ENCODE measurements around the gene OSBPL3.
"Not testable (repeated sequence)": the region's sequence is repeated elsewhere in the genome, so short reads cannot be mapped to it uniquely, and the experiment has no call there.

Gene OSBPL3

GRCh38 chr7:24916463-24917040 lies 63.4 kb downstream of the OSBPL3 start:
- no peak for DNase-seq

DNA sequence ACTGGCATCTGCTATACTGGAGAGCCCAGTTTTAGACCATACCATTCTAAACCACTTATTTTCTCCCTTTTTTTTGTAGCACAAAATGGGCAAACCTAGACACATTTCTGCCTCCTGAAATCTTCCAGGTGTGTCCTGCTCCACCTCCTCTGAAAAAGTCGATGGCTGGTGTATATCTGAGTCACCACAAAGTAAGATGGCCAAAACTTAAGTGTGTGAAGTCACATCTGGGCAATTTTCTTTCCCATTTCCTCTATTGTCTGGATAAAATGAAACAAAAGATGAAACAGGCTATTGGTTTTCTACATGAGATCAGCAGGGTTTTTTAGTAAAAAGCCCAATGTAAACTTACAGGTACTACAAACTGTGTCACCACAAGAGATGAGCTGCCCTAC lies 65.5 kb downstream of the OSBPL3 start:
- DNase-seq: no peak

DNA sequence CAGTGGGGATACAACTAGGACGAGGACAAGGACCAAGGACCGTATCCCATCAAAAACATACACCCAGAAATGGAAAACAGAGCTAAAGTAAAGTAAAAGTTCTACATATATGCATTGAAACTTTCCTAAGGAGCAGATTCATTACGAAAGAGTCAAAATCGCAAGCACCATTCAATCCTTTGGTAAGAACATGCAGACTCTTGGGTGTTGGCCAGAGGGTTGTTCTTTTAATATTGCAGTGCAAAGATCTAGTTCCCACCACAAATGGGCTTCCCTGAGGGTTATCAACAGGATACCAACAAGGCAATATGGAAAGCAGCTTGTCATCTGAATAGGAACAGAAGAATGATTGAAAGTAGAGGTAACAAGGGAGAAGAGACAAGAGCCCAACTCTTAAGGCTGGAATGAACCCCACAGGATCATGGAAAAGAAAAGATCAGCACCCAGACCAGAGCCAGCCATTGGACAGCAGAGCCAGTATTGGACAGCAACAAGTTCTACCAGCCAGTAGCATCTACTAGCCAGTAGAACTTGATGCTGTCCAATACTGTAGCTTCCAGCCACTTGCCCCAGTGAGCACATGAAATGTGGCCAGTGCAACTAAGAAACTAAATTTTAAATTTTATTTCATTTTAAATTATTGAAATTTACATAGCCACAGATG lies 66.0 kb downstream of the OSBPL3 start:
- DNase-seq: no peak

DNA sequence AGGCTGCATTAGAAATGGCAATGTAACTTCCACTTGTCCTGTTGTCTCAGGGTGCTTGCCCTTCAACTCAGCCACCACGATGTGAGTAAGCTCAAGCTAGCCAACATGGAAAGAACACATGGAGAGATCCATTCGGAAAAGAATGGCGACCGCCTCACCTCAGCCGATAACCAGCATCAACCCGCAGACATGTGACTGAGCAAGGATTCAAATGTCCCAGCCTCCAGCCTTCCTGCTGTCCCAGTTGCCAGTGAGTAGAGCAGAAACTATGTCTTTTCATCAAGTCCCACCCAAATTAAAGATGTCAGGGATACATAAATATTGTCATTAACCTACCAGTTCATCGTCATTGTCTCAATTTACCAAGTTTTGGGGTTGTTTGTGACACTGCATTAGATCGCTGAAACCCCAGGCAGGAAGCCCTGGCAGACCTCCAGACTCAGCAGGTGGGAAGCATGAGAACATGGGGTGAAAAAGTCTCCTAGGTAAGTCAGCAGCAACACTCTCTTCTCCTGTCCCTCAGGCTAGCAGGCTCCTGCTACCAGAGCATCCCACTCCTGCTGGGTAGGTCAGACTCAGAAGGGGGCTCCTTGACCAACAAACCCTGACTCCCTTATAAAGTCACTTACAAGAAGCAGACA lies 67.0 kb downstream of the OSBPL3 start:
- no peak for DNase-seq

DNA sequence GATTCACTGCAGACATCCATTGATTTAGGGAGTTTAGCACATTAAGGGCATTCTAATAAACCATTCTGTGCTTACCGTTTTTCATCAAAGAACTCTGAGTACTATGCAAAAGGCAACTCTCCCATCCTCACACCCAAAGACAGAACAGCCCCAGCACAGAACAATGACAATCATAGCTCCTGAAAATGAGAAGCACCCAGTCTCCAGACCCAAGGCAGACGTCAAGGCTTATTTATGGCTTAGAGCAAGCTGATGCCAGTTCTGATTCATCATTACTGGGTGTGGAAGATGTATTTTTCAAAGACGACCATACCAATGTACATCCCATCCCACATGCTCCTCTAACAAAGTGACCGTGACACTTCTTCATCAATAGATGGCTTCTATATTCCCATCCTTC lies 67.6 kb downstream of the OSBPL3 start:
- DNase-seq: no peak

DNA sequence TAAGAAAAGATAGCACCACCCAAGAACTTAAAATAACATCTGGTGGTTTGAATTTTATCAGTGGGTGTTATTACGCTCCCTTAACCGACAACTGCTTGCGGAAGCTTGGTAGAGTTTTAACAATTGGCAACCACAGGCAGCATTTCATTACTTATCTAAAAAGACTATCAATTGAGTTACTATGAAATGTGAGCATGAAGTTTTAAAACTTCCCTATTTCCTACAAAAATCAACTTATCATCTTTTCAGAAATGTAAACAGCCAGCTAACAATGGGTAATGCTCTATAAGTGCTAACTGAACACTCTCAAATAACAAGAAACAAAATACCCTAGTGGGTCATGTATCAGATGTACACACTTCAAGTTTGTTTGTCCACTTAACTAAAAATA lies 68.8 kb downstream of the OSBPL3 start:
- DNase-seq: no peak

GRCh38 chr7:24910551-24911212 lies 69.3 kb downstream of the OSBPL3 start:
- no peak for DNase-seq

DNA sequence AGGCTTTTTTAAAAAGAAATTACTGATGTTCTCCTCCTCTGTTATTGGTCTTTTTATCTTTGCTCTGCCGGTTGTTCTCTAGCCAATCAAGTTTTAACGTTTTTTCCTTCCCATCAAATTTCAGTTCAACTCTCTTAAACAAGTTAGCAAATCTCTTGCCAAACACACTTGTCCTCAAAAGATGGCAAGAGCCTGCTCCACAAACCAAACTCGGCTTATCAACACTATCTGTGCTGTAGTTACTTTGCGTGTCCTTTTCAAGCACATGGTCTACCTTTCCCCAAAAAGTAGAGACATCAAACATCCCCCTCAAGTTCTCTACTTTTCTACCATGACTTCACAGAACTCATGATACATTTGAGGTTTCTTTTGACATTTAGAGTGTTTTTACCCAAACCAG lies 71.3 kb downstream of the OSBPL3 start:
- DNase-seq: no peak

DNA sequence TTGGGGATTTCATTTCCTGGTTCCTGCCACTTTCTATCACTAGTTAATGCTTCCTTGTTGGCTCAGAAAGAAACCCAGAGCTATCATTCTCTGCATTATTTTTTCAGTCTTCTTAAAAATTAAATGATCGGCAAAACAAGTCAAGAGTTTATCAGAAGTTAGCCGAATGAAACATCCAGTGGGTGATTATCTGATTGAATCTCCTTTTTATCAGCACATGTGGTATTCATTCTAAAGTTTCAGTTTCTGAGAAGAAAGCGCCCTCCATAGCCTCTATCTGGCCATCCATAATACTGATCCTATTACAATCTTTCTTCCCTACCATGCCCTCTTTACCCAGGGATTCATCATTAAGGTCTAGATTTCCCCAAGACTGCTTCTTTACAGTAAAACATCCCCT lies 71.8 kb downstream of the OSBPL3 start:
- no peak for DNase-seq

DNA sequence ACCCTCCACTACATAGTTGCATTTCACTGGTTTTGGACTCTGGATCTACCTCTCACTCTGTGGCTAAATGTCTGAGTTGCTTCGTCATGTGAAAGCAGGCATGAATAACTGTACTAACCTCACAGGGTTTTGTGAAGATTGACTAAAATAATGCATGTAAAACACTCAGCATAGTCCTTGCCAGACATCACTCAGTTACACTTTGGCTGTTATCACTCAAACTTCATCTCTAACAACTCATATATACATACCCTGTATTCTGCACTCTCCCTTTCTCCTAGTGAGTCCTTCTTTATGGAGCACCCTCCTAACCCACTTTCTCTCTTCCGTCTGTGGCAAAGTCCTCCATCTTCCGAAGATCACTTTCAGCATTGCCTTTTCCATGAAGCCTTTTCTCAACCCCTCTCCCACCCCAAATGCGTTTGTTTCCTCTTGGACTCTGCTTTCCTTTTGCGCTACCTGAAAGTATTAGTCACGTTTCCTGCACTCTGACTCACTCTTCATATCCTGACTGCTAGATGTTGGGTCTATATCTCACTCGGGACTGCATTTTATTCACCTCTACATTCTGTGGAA lies 72.6 kb downstream of the OSBPL3 start:
- no peak for DNase-seq

DNA sequence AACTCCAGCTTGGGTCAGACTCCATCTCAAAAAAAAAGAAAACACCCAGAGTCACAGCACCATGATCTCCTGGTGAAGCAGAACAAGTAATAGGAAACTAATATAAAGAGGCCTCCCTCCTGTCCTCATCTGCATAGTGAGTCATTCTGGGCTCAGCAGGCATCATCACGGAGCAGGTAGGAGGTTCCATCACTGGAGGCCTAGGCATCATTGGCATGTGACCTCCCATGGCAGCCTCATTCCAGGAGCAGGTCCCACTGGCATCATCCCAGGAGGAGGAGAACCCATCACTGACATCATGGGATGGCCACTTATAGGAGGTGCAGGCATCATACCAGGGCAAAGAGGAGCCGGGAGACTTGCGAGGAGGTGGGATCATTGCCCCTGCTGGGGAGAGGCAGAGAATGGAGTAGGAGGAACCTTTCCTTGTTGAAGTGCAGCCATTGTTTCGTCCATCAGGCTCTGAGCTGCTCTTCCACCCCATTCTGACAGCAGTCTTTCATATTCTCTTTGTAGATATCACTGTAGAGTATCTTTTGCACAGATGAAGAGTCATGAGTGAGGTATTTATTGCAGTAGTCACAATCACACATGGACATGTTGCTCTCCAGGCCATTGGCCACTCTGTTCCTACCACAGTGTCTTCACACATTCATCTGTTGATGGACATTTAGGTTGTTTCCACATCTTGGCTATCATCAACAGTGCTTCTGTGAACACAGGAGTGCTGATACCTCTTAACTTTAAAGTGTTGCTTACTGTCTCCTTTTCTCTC lies 73.8 kb downstream of the OSBPL3 start:
- no peak for DNase-seq

DNA sequence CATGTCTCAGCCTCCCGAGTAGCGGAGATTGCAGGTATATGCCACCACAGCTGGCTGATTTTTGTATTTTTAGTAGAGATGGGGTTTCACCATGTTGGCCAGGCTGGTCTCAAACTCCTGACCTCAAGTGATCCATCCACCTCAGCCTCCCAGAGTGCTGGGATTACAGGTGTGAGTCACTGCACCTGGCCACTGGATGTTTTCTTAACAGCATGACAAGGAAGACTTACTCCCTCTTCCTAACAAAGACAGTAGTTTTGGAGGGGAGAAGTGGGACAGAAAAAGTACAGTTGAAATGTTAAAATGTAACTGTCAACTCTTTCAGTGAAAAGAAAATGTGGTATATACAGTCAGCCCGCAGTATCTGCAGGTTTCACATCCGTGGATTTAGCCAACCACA lies 76.0 kb downstream of the OSBPL3 start:
- DNase-seq: not testable (repeated sequence)

GRCh38 chr7:24903559-24903958 lies 76.4 kb downstream of the OSBPL3 start:
- no peak for DNase-seq

GRCh38 chr7:24902931-24903330 lies 77.0 kb downstream of the OSBPL3 start:
- DNase-seq: no peak

GRCh38 chr7:24902276-24902675 lies 77.7 kb downstream of the OSBPL3 start:
- DNase-seq: no peak

- DNase-seq: no peak
Observed at GRCh38 chr7:24899905-24900304, 80.1 kb downstream of the OSBPL3 start.

- DNase-seq: no peak
Observed at GRCh38 chr7:24899161-24899560, 80.8 kb downstream of the OSBPL3 start.

DNA sequence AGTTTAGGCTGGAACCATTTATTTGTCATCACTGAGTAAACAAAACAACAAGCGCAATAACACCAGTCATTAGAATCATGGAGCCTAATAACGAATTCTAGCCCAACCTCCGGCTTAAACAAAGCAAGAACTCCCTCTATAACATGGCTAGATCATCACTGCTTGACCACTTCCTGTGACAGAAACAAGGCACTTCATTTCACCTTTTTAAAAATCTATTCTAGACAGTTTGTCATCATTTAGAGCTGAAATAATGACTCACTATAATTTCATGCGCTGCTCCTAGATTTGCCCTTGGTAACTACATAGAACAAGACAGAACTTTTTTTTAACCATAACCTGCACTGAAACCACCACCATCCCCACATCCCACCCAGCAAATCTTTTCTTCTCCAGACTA lies 81.3 kb downstream of the OSBPL3 start:
- no peak for DNase-seq

DNA sequence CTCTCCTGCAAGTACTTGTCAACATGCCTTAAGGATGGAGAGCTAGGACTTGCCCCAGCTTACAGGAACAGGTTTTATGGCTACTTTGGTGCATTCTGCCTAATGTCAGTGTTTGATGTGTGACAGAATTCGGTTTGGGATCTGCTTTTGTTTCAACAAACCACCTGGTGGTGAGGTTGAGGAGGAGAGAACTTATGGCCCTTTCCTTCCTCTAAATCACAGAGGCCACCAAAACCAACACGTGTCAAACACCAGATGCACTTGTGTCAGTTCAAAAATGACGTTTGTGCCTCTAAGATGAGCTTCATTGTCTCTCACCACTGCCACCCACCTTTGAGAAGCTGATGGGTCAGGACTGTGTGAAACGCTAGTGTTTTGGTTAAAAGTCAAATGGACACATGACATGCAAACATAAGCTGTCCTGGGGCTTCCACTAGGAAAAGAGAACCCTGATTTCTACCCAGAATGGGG lies 83.9 kb downstream of the OSBPL3 start:
- no peak for DNase-seq

GRCh38 chr7:24894429-24895221 lies 85.4 kb downstream of the OSBPL3 start:
- DNase-seq: no peak

DNA sequence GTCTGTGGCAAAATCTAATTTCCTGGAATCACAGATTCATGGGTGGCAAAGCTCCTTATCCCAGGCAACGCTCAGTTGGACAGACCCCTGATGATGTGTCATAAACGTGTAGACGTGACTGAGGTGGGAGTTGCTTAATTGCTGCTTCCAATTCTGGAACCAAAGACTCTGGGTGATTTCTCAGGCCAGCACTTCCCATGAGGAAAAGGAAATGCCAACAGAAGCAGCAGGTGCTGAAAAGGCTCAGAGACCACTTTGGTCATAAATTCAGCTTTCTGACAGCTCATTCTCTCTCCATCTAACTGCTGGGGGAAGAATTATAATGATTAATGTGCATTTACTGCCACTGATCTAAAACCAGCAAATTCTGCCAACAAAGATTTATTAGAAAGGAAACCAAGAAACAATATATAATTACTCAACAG lies 88.7 kb downstream of the OSBPL3 start:
- no peak for DNase-seq

GRCh38 chr7:24889611-24890010 lies 90.4 kb downstream of the OSBPL3 start:
- DNase-seq: no peak
